NCI-H510A treated with DMSO at 0.1 percent for 48 hours (cell line): ENCODE measurements around the gene NMNAT1.
"Not testable (repeated sequence)": the region's sequence is repeated elsewhere in the genome, so short reads cannot be mapped to it uniquely, and the experiment has no call there.

Experiments used
- DNase-seq: peaks from one replicate; lab custom pipeline; 2025; lab: John Stamatoyannopoulos, UW

NMNAT1 gene

DNA sequence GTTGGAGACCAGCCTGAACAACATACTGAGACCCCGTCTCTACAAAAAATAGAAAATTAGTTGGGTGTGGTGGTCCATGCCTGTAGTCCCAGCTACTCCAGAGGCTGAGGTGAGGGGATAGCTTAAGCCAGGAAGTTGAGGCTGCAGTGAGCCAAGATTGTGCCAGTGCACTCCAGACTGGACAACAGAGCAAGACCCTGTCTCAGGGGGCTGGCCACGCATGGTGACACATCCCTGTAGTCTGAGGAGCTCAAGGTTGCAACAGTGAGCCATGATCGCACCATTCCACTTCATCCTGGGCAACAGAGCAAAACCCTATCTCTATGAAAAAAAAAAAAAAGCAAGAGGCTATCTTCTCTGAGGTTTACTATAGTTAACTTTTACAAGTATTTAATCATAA is 76.8 kb downstream of the NMNAT1 start:
- no peak for DNase-seq

GRCh38 chr1:10020678-10021077 is 77.4 kb downstream of the NMNAT1 start:
- DNase-seq, result not testable (repeated sequence)

- DNase-seq, result not testable (repeated sequence)
Observed at GRCh38 chr1:10021992-10022391, 78.7 kb downstream of the NMNAT1 start.

DNA sequence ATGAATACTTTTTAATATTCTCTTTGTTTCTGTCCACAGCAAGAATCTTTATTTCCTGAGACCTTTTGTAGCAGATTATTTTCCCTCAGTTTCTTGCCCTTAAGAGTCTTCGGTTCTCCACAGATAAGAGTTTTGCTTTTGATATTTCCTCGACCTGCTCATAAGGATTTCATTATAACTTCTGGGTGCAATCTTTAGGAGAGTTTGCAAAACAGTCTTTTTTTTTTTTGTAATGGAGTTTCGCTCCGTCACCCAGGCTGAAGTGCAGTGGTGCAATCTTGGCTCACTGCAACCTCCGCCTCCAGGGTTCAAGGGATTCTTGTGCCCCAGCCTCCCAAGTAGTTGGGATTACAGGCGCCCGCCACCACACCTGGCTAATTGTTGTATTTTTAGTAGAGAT is 79.4 kb downstream of the NMNAT1 start:
- no peak for DNase-seq

GRCh38 chr1:10025354-10025753 is 82.1 kb downstream of the NMNAT1 start:
- no peak for DNase-seq

DNA sequence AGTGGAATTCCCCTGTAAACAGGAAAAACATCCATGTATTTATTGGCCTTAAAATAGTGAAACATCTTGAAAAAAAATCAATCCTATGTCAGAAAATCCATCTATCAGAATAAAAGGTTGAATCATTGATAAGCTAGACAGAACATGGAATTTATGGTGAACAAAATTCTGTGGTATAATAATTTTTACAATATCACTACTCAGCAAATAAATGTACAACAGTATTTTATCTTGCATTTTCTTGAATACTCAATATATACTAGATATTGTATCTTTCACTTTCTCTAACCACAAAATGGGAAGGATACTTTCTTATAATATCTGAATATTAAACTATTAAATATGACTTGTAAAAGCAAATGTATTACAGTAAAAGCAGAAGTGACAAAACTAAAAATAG is 83.8 kb downstream of the NMNAT1 start:
- DNase-seq, result no peak

GRCh38 chr1:10028956-10029500 is 85.8 kb downstream of the NMNAT1 start:
- DNase-seq, result not testable (repeated sequence)

DNA sequence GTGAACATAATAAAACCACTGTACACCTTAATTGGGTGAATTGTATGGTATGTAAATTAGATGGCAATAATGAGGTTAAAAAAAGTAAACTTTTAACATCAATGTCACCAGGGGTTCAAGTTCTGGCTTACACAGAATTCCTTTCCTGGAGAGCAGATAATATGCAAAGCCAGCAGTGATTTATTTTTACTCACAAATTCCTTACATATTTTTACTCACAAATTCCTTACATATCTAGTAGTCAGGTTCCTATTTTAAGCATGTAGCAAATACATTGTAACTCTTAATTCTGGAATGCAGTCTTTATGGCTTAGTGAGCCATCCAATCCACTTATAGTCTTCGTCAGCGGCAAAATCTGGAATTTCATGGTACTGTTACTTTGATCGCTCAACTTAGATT is 88.2 kb downstream of the NMNAT1 start:
- no peak for DNase-seq

- DNase-seq, result peak; percentile 100
Observed at GRCh38 chr1:10032590-10033358, 89.5 kb downstream of the NMNAT1 start, which contains the start of gene UBE4B. Gene UBE4B, plus strand, starts transcription at chr1:10032958. Its CDS starts 713 bp downstream, at chr1:10033671.

GRCh38 chr1:10033359-10033845 is 90.1 kb downstream of the NMNAT1 start:
- peak; percentile 94 for DNase-seq
